Breast epithelium (tissue), 4 donors: ENCODE measurements around the gene MITF. TPM values are rescaled to one million over a fixed set of nuclear protein-coding genes. Genes with fewer than 3 reads are reported as not detected.
A peak's percentile ranks its signal among the peaks of the same experiment; 100 is the strongest.

Experiments
- DNase-seq, 2 donors: peaks; one replicate each; pipeline ENCODE4 v3.0.0-alpha.2; 2019; ENCODE audit warnings: low spot score in 2 of 2
- H3K27ac ChIP-seq, 2 donors: fragments of 200-600 bp; sonication (generic) in 1 of 2; one replicate each; pipeline ENCODE4 v1.5.1; 2016 to 2019; ENCODE audit warnings: mild to moderate bottlenecking in 1 of 2
- H3K27me3 ChIP-seq, 2 donors: fragments of 200-600 bp; sonication (generic) in 1 of 2; one replicate each; pipeline versions ENCODE4 v1.5.1 to v1.6.0; 2017 to 2019; ENCODE audit warnings: control low read depth in 1 of 2, mild to moderate bottlenecking in 1 of 2
- H3K36me3 ChIP-seq: fragments of 200-600 bp; one replicate; pipeline ENCODE4 v1.5.1; 2019
- H3K4me1 ChIP-seq, 2 donors: fragments of 200-600 bp; sonication (generic); one replicate each; pipeline ENCODE4 v1.5.1; 2016 to 2019; ENCODE audit warnings: control low read depth in 1 of 2
- H3K4me3 ChIP-seq, 3 donors: fragments of 200-600 bp; sonication (generic); 1 replicate in 2 of 3; 2 replicates in 1 of 3; pipeline ENCODE4 v1.5.1; 2016 to 2019; ENCODE audit warnings: mild to moderate bottlenecking in 3 of 3, moderate library complexity in 2 of 3
- H3K9me3 ChIP-seq, 2 donors: fragments of 200-600 bp; sonication (generic) in 1 of 2; one replicate each; pipeline ENCODE4 v1.5.1; 2016 to 2019; ENCODE audit warnings: control low read depth in 1 of 2
- CTCF ChIP-seq, 3 donors: fragments of 450-650 bp; IDR thresholded peaks; one replicate each; pipeline ENCODE4 v1.5.1; 2016 to 2017; ENCODE audit warnings: antibody characterized with exemption in 3 of 3, mild to moderate bottlenecking in 3 of 3, moderate library complexity in 3 of 3
- POLR2A ChIP-seq: fragments of 450-650 bp; IDR thresholded peaks from one replicate; pipeline ENCODE4 v1.6.1; 2016; ENCODE audit warnings: antibody characterized with exemption, mild to moderate bottlenecking, moderate library complexity
- POLR2AphosphoS5 ChIP-seq, 3 donors: sonication (generic); formaldehyde crosslinking; IDR thresholded peaks; one replicate each; pipeline ENCODE4 v1.6.1; 2017; ENCODE audit warnings: antibody characterized with exemption in 3 of 3
- intact Hi-C: fragments of 100-400 bp; cut with DNase I; formaldehyde crosslinking; loops from one replicate; pipeline ENCODE4 v1.15.1; 2023; ENCODE audit warnings: low total_unique reads
- total RNA-seq, 3 donors: library from RNA; depleted of rRNA; stranded (reverse); fragments of >200 nt; gene quantifications; one replicate each; pipeline ENCODE4 v1.1.0, GENCODE V29; 2016

Gene MITF
- total RNA-seq, 3 donors from 2014 or later, result 23.3 to 45.8 (median 25.6) TPM

DNA sequence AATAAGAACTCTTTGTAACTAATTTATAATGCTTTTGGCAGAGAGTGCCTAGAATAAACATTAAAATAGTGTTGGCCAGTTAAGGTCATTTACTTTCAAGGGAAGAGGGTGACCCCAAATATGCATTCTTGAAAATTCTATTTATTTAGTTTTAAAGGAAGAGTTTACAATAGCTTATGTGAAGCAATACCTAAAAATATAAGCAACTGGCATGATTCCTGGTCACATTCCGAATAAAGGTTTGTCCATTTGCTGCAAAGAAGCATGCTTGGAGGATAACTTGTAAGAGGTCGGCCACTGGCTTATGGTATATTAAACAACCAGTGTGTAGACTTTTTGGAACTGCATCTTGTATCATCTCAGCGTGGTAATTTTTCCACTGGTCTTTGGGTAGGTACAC, 10.2 kb downstream of the MITF start:
- H3K9me3 ChIP-seq, result peaks cover 0 to 8% of the 10 kb centered on the region in 2 donors
- no peaks in the 10 kb centered on the region for H3K27me3 ChIP-seq
- no peak overlapping the region for H3K4me3 ChIP-seq
- TF ChIP-seq POLR2A (no peak), CTCF (IDR thresholded peaks at IDR 0.05) (no peak), POLR2AphosphoS5 (IDR thresholded peaks at IDR 0.05) (no peak)
- intact Hi-C loops, result no loop called here
- no peaks in the 10 kb centered on the region for H3K4me1 ChIP-seq
- no peaks in the 10 kb centered on the region for H3K36me3 ChIP-seq
- DNase-seq, result no peak
- H3K27ac ChIP-seq, result peak overlapping the region; percentile 67 to 86

GRCh38 chr3:69750549-69750948, 11.3 kb downstream of the MITF start:
- H3K27ac ChIP-seq, result peak overlapping the region; percentile 41 to 77
- no peaks in the 10 kb centered on the region for H3K36me3 ChIP-seq
- TF ChIP-seq CTCF (IDR thresholded peaks at IDR 0.05) (no peak), POLR2A (no peak), POLR2AphosphoS5 (IDR thresholded peaks at IDR 0.05) (no peak)
- intact Hi-C loops, result no loop called here
- H3K27me3 ChIP-seq, result no peaks in the 10 kb centered on the region
- H3K4me3 ChIP-seq, result no peak overlapping the region
- H3K4me1 ChIP-seq, result no peaks in the 10 kb centered on the region
- DNase-seq, result no peak
- H3K9me3 ChIP-seq, result peaks cover 0 to 8% of the 10 kb centered on the region in 2 donors

DNA sequence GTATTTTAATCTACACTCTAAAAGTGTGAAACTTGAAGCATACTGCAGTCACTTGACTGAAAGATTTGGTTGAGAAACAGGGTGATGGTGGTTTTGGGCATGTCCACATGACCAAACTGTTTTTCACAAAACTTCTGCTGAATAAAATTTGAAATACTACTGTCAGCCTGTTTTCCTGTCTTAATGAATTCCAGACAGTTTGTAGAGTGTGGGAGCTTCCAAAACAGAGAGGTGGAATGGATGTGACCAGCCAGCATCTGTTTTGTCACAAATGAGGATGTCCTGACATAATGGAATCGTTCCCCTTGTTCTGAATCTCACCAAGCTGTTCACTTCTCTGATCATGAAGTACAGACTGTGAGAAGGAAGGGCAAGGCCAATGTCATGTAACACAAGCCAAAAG, 11.8 kb downstream of the MITF start:
- intact Hi-C loops, result no loop called here
- peaks cover 0 to 8% of the 10 kb centered on the region in 2 donors for H3K9me3 ChIP-seq
- H3K27me3 ChIP-seq, result no peaks in the 10 kb centered on the region
- H3K27ac ChIP-seq, result peak overlapping the region; percentile 68 to 77
- no peak for DNase-seq
- no peaks in the 10 kb centered on the region for H3K4me1 ChIP-seq
- TF ChIP-seq POLR2AphosphoS5 (IDR thresholded peaks at IDR 0.05) (peak in 2 of 3 donors; percentile 41 to 68), POLR2A (no peak)
- H3K4me3 ChIP-seq, result no peak overlapping the region
- H3K36me3 ChIP-seq, result no peaks in the 10 kb centered on the region

DNA sequence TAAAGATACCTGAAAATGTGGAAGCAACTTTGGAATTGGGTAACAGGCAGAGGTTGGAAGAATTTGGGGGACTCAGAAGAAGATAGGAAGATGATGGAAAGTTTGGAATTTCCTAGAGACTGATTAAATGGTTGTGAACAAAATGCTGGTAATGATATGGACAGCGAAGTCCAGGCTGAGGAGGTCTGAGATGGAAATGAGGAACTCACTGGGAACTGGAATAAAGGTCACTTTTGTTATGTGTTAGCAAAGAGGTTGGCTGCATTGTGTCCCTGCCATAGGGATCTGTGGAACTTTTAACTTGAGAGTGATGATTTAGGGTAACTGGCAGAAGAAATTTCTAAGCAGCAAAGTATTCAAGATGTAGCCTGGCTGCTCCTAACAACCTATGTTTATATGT, 13.0 kb downstream of the MITF start:
- H3K9me3 ChIP-seq, result peaks cover 0 to 8% of the 10 kb centered on the region in 2 donors
- no peak overlapping the region for H3K4me3 ChIP-seq
- no peak for TF ChIP-seq POLR2AphosphoS5 (IDR thresholded peaks at IDR 0.05)
- TF ChIP-seq CTCF (IDR thresholded peaks at IDR 0.05), result no peak
- no peak for TF ChIP-seq POLR2A
- H3K36me3 ChIP-seq, result no peaks in the 10 kb centered on the region
- H3K4me1 ChIP-seq, result no peaks in the 10 kb centered on the region
- H3K27me3 ChIP-seq, result no peaks in the 10 kb centered on the region
- intact Hi-C loops, result no loop called here
- H3K27ac ChIP-seq, result peak overlapping the region; percentile 68 to 83
- no peak for DNase-seq

DNA sequence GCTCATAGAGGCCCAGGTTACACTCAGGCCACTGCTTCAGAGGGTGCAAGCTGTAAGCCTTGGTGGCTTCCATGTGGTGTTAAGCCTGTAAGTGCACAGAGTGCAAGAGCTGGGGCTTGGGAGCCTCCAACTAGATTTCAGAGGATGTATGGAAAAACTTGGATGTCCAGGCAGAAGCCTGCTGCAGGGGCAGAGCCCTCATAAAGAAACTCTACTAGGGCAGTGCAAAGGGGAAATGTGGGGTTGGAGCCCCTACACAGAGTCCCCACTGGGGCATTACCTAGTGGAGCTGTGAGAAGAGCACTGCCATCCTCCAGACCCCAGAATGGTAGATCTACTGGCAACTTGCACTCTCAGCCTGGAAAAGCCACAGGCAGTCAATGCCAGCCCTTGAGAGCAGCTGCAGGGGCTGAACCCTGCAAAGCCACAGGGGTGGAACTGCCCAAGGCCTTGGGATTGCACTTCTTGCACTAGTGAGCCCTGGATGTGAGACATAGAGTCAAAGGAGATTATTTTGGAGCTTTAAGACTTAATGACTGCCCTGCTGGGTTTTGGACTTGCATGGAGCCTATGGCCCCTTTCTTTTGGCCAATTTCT, 14.0 kb downstream of the MITF start:
- Histone ChIP-seq H3K4me3 (no peak overlapping the region), H3K4me1 (no peaks in the 10 kb centered on the region), H3K27me3 (no peaks in the 10 kb centered on the region), H3K36me3 (no peaks in the 10 kb centered on the region), H3K9me3 (peaks cover 0 to 8% of the 10 kb centered on the region in 2 donors), H3K27ac (peak overlapping the region; percentile 4 to 83)
- intact Hi-C loops, result no loop called here
- no peak for DNase-seq
- TF ChIP-seq POLR2A, result no peak
- TF ChIP-seq CTCF (IDR thresholded peaks at IDR 0.05), result no peak
- no peak for TF ChIP-seq POLR2AphosphoS5 (IDR thresholded peaks at IDR 0.05)
